BLaER1 (cell line): ENCODE measurements around the gene CDCA8.

Experiments used
- H3K27ac ChIP-seq: shearing (Covaris generic); formaldehyde crosslinking; 2 replicates; pipeline ENCODE4 v1.8.1; 2022
- H3K27me3 ChIP-seq: shearing (Covaris generic); formaldehyde crosslinking; 2 replicates; pipeline ENCODE4 v1.8.1; 2022
- H3K36me3 ChIP-seq: shearing (Covaris generic); formaldehyde crosslinking; 2 replicates; pipeline ENCODE4 v1.8.1; 2022
- H3K4me1 ChIP-seq: shearing (Covaris generic); formaldehyde crosslinking; 2 replicates; pipeline ENCODE4 v1.8.1; 2022
- H3K4me2 ChIP-seq: shearing (Covaris generic); formaldehyde crosslinking; 2 replicates; pipeline ENCODE4 v1.8.1; 2022
- H3K4me3 ChIP-seq: shearing (Covaris generic); formaldehyde crosslinking; 2 replicates; pipeline ENCODE4 v1.8.1; 2022
- H3K9ac ChIP-seq: shearing (Covaris generic); formaldehyde crosslinking; 2 replicates; pipeline ENCODE4 v1.8.1; 2022
- H3K9me3 ChIP-seq: shearing (Covaris generic); formaldehyde crosslinking; 2 replicates; pipeline ENCODE4 v1.8.1; 2022
- H4K20me1 ChIP-seq: shearing (Covaris generic); formaldehyde crosslinking; 2 replicates; pipeline ENCODE4 v1.8.1; 2022
- Cebpa-rat ChIP-seq: shearing (Covaris generic); IDR thresholded peaks from 2 replicates; pipeline ENCODE4 v1.8.1; 2022

Gene CDCA8

DNA sequence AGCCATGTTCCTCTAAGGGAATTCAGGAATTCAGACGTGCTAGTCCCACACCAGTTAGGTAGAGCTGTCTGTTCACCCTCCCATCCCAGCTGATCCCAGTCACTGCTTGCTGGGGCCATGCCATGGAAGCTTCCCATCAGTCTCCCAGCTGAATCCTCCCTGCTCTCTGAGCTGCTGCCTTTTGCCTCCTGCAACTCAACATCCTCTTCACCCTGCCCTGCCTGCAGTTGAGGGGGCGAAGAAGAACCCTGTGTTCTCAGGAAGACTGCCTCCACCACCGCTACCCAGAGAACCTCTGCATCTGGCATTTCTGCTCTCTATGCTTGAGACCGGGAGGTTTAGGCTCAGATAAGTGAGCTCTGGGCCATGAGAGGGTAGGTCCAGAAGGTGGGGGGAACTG lies 16.2 kb downstream of the CDCA8 start:
- Histone ChIP-seq H3K9me3 (no peaks in the 10 kb centered on the region), H3K4me3 (no peak overlapping the region), H3K4me2 (no peak overlapping the region), H3K4me1 (no peaks in the 10 kb centered on the region), H3K27me3 (no peaks in the 10 kb centered on the region), H3K27ac (no peak overlapping the region), H3K9ac (no peak overlapping the region), H3K36me3 (peaks cover 89% of the 10 kb centered on the region), H4K20me1 (peaks cover 17% of the 10 kb centered on the region; the same call in 1 of the 2 replicates)
- no peak for TF ChIP-seq Cebpa-rat

DNA sequence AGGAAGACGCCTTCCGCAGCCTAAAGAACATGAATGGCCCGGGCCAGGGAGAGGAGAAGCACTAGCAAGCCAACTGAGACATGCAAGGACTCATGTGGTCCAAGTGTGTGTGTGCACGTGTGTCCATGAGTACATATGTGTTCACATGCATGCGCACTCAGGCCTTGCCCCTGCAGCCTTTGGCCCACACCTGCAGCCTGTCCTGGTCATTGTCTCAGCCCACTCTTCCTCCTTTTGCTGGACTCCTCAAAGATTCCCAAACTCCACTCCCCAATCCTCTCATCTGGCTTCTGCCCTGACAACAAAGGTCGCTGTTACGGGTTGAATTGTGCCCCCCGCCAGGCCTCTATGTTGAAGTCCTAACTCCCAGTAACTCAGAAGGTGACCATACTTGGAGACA lies 21.9 kb downstream of the CDCA8 start:
- H3K9me3 ChIP-seq: no peaks in the 10 kb centered on the region
- no peak overlapping the region for H3K4me3 ChIP-seq
- H3K27me3 ChIP-seq: no peaks in the 10 kb centered on the region
- peaks cover 31% of the 10 kb centered on the region for H3K36me3 ChIP-seq
- TF ChIP-seq Cebpa-rat: no peak
- H3K4me2 ChIP-seq: no peak overlapping the region
- no peak overlapping the region for H3K27ac ChIP-seq
- H3K4me1 ChIP-seq: no peaks in the 10 kb centered on the region
- no peaks in the 10 kb centered on the region for H4K20me1 ChIP-seq
- H3K9ac ChIP-seq: no peak overlapping the region

DNA sequence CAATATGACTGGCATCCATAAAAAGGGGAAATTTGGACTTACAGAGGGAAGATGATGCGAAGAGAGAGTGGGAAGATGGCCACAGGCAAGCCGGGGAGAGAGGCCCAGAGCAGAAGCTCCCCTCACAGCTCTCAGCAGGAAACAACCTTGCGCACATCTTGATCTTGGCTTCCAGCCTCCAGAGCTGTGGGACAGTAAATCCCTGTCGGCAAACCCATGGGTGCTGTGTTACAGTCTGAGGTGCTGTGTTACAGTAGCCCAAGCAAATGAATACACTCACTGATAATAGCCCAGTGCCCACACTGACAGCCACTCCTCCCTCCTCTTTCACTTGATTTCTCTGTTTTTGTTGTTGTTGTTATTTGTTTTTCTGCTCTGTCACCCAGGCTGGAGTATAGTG lies 22.4 kb downstream of the CDCA8 start:
- Histone ChIP-seq H3K4me3 (no peak overlapping the region), H3K36me3 (peaks cover 26% of the 10 kb centered on the region), H3K27ac (no peak overlapping the region), H3K4me2 (no peak overlapping the region), H3K27me3 (no peaks in the 10 kb centered on the region), H4K20me1 (no peaks in the 10 kb centered on the region), H3K9me3 (no peaks in the 10 kb centered on the region), H3K4me1 (no peaks in the 10 kb centered on the region), H3K9ac (no peak overlapping the region)
- TF ChIP-seq Cebpa-rat: no peak

DNA sequence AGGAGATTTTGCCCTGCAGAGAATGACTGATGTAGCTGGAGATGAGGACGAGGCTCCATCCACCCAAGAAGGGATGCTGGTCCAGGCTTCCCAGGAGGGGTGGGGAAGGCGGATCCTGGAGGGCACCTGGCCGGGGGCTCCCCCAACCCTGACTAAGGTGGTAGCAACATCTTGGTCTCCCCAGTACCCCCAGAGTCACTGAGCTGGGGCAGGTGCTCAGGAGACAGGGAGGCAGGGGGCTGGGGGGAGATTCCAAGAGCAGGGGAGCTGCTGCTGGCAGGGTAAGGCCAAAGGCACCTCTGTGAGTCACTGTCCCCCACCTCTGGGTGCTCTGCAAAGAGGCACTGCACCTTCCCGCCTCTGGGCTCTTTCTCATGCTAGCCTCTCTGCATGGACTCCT lies 24.0 kb downstream of the CDCA8 start:
- H3K9me3 ChIP-seq: no peaks in the 10 kb centered on the region
- peaks cover 10% of the 10 kb centered on the region for H3K36me3 ChIP-seq
- H3K4me1 ChIP-seq: no peaks in the 10 kb centered on the region
- no peak overlapping the region for H3K27ac ChIP-seq
- no peak overlapping the region for H3K4me3 ChIP-seq
- no peaks in the 10 kb centered on the region for H3K27me3 ChIP-seq
- H3K4me2 ChIP-seq: no peak overlapping the region
- H3K9ac ChIP-seq: no peak overlapping the region
- H4K20me1 ChIP-seq: no peaks in the 10 kb centered on the region
- TF ChIP-seq Cebpa-rat: no peak

DNA sequence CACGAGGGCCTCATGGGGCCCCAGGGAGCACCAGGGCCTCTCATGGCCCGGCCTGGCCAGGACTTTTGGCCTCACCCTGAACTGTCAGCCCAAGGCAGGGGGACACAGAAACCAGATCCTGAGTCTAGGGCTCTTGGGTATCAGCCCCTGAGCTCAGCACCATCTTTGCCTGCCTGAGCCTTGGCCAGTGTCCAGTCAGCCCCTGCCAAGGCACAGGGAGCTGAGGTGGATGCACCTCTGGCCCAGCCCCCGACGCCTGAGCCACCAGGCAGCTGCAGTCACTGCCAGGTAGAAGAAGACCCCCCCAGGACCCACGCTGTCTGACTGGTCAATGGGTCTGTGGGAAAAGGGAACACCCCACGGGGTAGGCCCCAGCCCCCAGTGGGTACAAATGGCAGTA lies 25.3 kb downstream of the CDCA8 start:
- Histone ChIP-seq H3K4me2 (no peak overlapping the region), H3K36me3 (no peaks in the 10 kb centered on the region), H3K27ac (no peak overlapping the region), H3K27me3 (no peaks in the 10 kb centered on the region), H3K9me3 (no peaks in the 10 kb centered on the region), H3K4me1 (peaks cover 4% of the 10 kb centered on the region), H3K4me3 (no peak overlapping the region), H3K9ac (no peak overlapping the region), H4K20me1 (no peaks in the 10 kb centered on the region)
- TF ChIP-seq Cebpa-rat: no peak

DNA sequence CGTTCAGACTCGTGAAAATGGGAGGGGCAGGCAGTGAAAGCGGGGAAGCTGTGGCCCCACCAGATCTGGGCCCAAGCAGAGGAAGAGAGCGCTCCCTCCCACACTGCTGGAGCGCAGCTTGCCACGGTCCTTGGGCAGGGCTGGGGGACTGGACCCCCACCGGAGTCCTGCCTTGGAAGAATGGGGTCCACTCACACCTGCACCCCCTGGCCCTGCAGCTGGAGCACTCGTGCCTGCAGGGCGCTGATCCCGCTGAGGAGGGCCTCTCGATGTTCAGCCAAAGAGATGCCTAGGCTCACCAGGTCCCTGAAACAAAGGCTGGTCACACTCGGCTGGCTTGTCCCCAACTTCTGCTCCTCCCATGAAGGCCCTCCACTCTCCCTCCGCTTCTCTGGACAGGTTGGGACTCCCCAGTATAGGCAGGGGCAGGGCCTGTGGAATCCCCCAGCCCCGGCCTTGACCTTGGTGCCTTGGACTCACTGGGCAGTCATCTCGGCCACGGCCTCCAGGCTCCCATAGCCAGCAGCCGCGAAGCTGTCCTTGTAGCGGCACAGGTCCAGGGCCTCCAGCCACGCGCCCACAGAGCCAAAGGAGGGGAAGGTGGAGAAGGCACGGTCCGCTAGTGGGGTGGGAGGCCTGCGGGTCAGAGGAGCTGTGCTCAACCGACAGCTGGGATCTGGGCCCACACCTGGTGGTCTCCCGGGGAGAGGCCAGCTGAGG lies 26.0 kb downstream of the CDCA8 start:
- no peaks in the 10 kb centered on the region for H3K36me3 ChIP-seq
- no peak overlapping the region for H3K9ac ChIP-seq
- no peaks in the 10 kb centered on the region for H3K9me3 ChIP-seq
- H3K4me2 ChIP-seq: no peak overlapping the region
- no peak for TF ChIP-seq Cebpa-rat
- no peaks in the 10 kb centered on the region for H3K27me3 ChIP-seq
- no peak overlapping the region for H3K27ac ChIP-seq
- peaks cover 11% of the 10 kb centered on the region for H3K4me1 ChIP-seq
- no peaks in the 10 kb centered on the region for H4K20me1 ChIP-seq
- H3K4me3 ChIP-seq: no peak overlapping the region

DNA sequence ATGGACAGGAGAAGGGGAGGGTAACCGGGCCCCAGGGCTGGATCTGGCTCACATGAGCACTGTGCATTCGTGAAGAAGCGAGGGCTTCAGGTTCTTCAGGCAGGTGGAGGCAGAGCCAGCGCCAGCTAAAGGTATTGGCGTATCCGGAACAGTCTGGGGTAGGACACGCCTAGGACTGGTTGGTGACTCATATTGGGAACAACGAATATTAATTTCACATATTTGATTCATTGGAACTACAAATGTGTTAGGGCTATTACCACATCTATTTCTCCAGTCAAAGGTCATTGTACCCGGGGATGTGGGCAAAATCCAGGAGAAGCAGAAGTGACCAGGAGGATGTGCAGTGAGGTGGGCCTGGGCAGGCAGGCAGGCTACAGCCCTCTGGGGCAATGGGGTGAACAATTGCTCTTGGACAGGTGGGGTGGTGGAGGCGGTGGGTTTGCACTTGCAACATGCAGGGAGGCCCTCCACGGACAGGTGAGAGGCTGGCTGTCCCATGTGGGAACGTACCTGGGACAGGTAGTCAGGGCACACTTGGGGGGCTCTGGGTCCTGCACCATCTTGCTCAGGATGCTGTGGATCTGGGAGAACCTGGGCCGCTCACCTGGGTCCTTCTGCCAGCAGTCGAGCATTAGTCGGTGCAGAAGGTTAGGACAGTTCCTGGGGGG lies 26.7 kb downstream of the CDCA8 start:
- H3K9ac ChIP-seq: no peak overlapping the region
- no peak overlapping the region for H3K27ac ChIP-seq
- no peak overlapping the region for H3K4me3 ChIP-seq
- H3K9me3 ChIP-seq: no peaks in the 10 kb centered on the region
- no peaks in the 10 kb centered on the region for H3K36me3 ChIP-seq
- H4K20me1 ChIP-seq: no peaks in the 10 kb centered on the region
- no peak overlapping the region for H3K4me2 ChIP-seq
- no peaks in the 10 kb centered on the region for H3K27me3 ChIP-seq
- H3K4me1 ChIP-seq: peaks cover 18% of the 10 kb centered on the region
- no peak for TF ChIP-seq Cebpa-rat

DNA sequence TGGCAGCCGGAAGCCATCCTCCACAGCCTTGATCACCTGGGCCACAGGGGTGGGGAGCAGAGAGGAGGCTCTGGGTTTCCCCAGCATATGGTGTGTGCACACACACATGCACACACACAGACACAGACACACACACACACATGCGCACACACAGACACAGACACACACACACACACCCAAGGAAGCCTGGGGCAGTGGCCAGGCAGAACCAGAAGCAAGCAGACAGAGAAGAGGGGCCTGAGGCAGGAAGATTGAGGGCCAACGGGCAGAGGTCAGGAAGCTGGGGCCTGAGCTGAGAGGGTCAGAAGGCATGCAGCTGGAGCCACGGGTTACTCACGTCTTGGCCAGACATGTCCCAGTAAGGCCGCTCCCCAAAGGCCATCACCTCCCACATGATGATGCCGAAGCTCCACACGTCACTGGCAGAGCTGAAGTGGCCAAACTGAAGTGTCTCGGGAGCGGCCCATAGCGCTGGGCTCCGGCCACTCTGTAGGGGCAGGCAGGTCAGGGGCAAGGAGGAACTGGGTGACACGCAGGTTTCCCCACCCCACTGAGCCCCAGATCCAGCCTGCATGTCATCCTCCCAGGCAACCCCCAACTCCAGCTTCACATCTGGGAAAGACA lies 27.4 kb downstream of the CDCA8 start:
- H3K36me3 ChIP-seq: no peaks in the 10 kb centered on the region
- no peak overlapping the region for H3K9ac ChIP-seq
- H3K4me1 ChIP-seq: peaks cover 24% of the 10 kb centered on the region
- H4K20me1 ChIP-seq: no peaks in the 10 kb centered on the region
- H3K9me3 ChIP-seq: no peaks in the 10 kb centered on the region
- no peak for TF ChIP-seq Cebpa-rat
- no peak overlapping the region for H3K4me3 ChIP-seq
- no peak overlapping the region for H3K27ac ChIP-seq
- no peak overlapping the region for H3K4me2 ChIP-seq
- no peaks in the 10 kb centered on the region for H3K27me3 ChIP-seq

DNA sequence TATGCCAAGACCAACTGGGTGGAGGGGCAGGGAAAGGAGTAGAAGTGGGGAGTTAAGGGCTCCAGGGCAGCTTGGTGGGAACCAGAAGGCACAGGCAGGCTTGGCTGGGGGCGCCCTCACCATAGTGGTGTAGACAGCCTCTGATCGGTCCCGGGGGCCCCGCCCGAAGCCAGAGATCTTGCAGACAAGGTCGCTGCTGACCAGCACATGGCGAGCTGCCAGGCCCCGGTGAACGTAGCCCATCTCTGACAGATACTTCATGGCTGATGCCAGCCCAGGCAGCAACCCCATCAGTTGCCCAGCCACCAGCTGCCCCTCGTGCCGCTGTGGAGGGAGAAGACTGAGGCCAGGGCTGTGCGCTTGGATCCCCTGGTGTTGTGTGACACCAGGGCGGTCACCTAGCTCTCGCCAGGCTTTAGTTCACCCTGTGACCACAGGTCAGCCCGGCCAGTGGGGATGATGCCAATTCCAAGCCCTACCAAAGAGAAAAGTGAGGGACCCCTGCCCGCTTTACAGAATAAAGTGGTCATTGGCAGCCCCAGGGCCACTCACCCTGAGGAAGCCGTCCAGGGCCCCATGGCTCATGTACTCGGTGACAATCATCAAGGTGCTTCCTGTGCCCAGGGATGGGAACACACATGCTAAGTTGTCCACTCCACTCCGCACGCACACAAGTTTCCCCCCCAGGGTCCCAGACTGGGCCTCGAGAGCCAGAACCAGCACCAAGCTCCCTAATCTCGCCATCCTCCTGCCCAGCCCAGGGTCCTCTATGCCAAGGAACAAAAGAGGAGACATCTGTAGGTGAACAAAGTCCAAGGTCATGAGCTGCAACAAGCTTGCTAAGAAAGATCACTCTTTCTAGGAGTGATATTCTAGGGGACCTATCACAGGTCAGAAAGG lies 28.2 kb downstream of the CDCA8 start:
- no peaks in the 10 kb centered on the region for H3K9me3 ChIP-seq
- H3K4me3 ChIP-seq: no peak overlapping the region
- H3K27ac ChIP-seq: no peak overlapping the region
- TF ChIP-seq Cebpa-rat: no peak
- H3K27me3 ChIP-seq: no peaks in the 10 kb centered on the region
- no peaks in the 10 kb centered on the region for H4K20me1 ChIP-seq
- peaks cover 25% of the 10 kb centered on the region for H3K4me1 ChIP-seq
- H3K36me3 ChIP-seq: no peaks in the 10 kb centered on the region
- no peak overlapping the region for H3K9ac ChIP-seq
- H3K4me2 ChIP-seq: no peak overlapping the region

DNA sequence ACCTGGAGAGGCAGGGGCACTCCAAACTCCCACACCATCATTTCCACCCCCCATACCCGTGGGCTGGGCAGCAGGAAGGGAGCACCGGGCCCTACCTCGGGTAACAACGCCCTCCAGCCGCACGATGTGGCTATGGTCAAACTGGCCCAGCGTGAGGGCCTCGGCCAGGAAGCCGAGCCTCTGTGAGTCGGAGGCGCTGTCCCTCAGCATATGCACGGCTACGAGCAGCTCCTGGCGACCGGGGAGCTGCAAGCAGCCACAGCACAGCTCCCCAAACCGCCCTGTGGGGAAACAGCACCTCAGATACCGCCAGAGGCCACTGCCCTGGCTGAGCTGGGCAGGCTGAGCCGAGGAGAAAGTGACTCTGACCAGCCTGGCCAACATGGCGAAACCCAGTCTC lies 29.2 kb downstream of the CDCA8 start:
- H3K27ac ChIP-seq: no peak overlapping the region
- H4K20me1 ChIP-seq: no peaks in the 10 kb centered on the region
- no peak overlapping the region for H3K4me3 ChIP-seq
- no peaks in the 10 kb centered on the region for H3K27me3 ChIP-seq
- no peak overlapping the region for H3K9ac ChIP-seq
- H3K4me2 ChIP-seq: no peak overlapping the region
- no peaks in the 10 kb centered on the region for H3K9me3 ChIP-seq
- H3K4me1 ChIP-seq: peaks cover 36% of the 10 kb centered on the region
- H3K36me3 ChIP-seq: no peaks in the 10 kb centered on the region
- TF ChIP-seq Cebpa-rat: no peak
